ENCODE measurements around the gene XPR1. TPM values are rescaled to one million over a fixed set of nuclear protein-coding genes. Genes with fewer than 3 reads are reported as not detected.
"Not testable (repeated sequence)": the region's sequence is repeated elsewhere in the genome, so short reads cannot be mapped to it uniquely, and the experiment has no call there.

The XPR1 gene
- total RNA-seq, 2 donors from 2014 or later = 18.6 to 18.9 TPM

GRCh38 chr1:180640531-180640949 lies 8.7 kb downstream of the XPR1 start:
- DNase-seq = no peak
- Mint-ChIP-seq H3K36me3 (ENCODE audit: low read depth) (peaks cover 7% of the 10 kb centered on the region), H3K27ac (no peak overlapping the region), H3K4me3 (no peak overlapping the region), H3K27me3 (no peaks in the 10 kb centered on the region), H3K4me1 (peaks cover 22% of the 10 kb centered on the region)
- no peak for ATAC-seq
- no peaks in the 10 kb centered on the region for H3K9me3 ChIP-seq (ENCODE audit: control insufficient read depth, low read length, poor library complexity, severe bottlenecking)

- peaks cover 6% of the 10 kb centered on the region for H3K36me3 Mint-ChIP-seq (ENCODE audit: low read depth)
- no peak overlapping the region for H3K4me3 Mint-ChIP-seq
- H3K27ac Mint-ChIP-seq = no peak overlapping the region
- peaks cover 27% of the 10 kb centered on the region for H3K4me1 Mint-ChIP-seq
- ATAC-seq (no peak), DNase-seq (no peak)
- H3K27me3 Mint-ChIP-seq = no peaks in the 10 kb centered on the region
- no peaks in the 10 kb centered on the region for H3K9me3 ChIP-seq (ENCODE audit: control insufficient read depth, low read length, poor library complexity, severe bottlenecking)
These were observed 9.8 kb downstream of the XPR1 start for GRCh38 chr1:180641662-180642061.

GRCh38 chr1:180642781-180643180 lies 11.0 kb downstream of the XPR1 start:
- peaks cover 28% of the 10 kb centered on the region for H3K4me1 Mint-ChIP-seq
- H3K27ac Mint-ChIP-seq = no peak overlapping the region
- H3K9me3 ChIP-seq (ENCODE audit: control insufficient read depth, low read length, poor library complexity, severe bottlenecking) = no peaks in the 10 kb centered on the region
- H3K27me3 Mint-ChIP-seq = no peaks in the 10 kb centered on the region
- DNase-seq (no peak), ATAC-seq (no peak)
- H3K4me3 Mint-ChIP-seq = no peak overlapping the region
- peaks cover 6% of the 10 kb centered on the region for H3K36me3 Mint-ChIP-seq (ENCODE audit: low read depth)

DNA sequence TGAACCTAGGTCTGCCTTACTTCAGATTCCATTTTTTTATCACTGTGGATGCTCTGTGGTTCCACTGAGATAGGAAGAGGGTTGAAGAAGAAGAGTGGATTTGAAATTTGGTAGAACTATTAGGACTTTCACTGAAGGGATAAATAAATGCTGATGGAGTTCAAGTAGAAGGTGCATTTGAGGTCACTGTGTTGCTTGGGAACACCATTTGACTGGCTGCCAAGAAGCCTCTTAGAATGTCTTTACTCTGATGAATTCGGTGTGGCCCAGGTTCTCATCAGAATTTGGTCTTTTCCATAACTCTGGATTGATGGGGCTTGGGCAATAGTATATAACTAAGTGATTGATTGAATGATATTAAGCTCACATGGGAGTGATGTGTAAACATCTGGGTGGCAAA lies 11.9 kb downstream of the XPR1 start:
- ATAC-seq = no peak
- Mint-ChIP-seq H3K4me1 (peaks cover 28% of the 10 kb centered on the region), H3K36me3 (ENCODE audit: low read depth) (peaks cover 6% of the 10 kb centered on the region), H3K4me3 (no peak overlapping the region), H3K27me3 (no peaks in the 10 kb centered on the region), H3K27ac (no peak overlapping the region)
- DNase-seq = no peak
- no peaks in the 10 kb centered on the region for H3K9me3 ChIP-seq (ENCODE audit: control insufficient read depth, low read length, poor library complexity, severe bottlenecking)

- ATAC-seq (no peak), DNase-seq (no peak)
- no peaks in the 10 kb centered on the region for H3K9me3 ChIP-seq (ENCODE audit: control insufficient read depth, low read length, poor library complexity, severe bottlenecking)
- no peak overlapping the region for H3K27ac Mint-ChIP-seq
- peaks cover 6% of the 10 kb centered on the region for H3K36me3 Mint-ChIP-seq (ENCODE audit: low read depth)
- H3K27me3 Mint-ChIP-seq = no peaks in the 10 kb centered on the region
- H3K4me1 Mint-ChIP-seq = peaks cover 31% of the 10 kb centered on the region
- no peak overlapping the region for H3K4me3 Mint-ChIP-seq
These were observed 12.8 kb downstream of the XPR1 start for GRCh38 chr1:180644526-180645192.

DNA sequence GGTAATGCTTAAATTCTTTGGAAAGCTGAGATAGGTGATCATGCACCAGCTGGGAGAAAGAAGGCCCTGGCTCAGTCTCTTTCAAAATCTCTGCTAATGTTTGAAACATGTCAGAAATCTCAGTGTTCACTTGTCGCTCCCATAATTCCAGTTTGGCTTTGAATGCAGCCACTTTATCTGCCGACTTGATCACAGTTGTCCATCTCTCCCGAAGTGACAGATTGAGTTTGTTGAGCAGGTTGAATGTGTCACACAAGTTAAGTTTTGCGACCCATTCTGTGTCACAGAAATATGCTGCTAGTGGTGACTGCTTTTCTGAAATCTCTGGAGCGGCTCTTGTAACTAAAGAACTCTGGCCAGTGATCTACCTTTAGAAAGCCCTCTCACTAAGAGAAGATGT lies 13.4 kb downstream of the XPR1 start:
- not testable (repeated sequence) for ATAC-seq; H3K9me3 ChIP-seq (ENCODE audit: control insufficient read depth, low read length, poor library complexity, severe bottlenecking); H3K27me3 Mint-ChIP-seq; H3K27ac Mint-ChIP-seq; DNase-seq; H3K4me3 Mint-ChIP-seq; H3K36me3 Mint-ChIP-seq (ENCODE audit: low read depth)
- H3K4me1 Mint-ChIP-seq = peaks cover 32% of the 10 kb centered on the region

DNA sequence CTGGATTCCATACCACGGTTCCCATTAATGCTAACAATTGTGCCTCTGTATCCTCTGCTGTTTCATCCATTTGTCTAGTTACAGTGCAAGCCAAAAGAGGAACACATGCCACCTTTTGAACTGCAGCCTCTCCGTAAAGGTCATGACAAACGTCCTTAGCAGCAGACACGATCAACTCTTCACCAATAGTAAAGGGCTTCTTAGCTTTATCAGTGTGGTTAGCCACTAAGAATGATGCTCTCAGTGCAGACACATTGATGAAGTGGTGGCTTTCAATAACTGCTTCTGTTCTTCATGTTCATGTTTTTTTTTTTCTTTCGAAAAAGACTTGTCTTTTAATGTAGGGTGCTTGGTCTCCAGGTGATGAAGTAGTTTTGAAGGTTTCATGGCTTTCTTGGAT lies 14.3 kb downstream of the XPR1 start:
- no peak overlapping the region for H3K27ac Mint-ChIP-seq
- ATAC-seq = no peak
- H3K9me3 ChIP-seq (ENCODE audit: control insufficient read depth, low read length, poor library complexity, severe bottlenecking) = no peaks in the 10 kb centered on the region

GRCh38 chr1:180646547-180646946 lies 14.7 kb downstream of the XPR1 start:
- ATAC-seq = no peak
- H3K9me3 ChIP-seq (ENCODE audit: control insufficient read depth, low read length, poor library complexity, severe bottlenecking) = no peaks in the 10 kb centered on the region
- Mint-ChIP-seq H3K27me3 (no peaks in the 10 kb centered on the region), H3K27ac (no peak overlapping the region), H3K4me3 (peak overlapping the region; percentile 41), H3K36me3 (ENCODE audit: low read depth) (peaks cover 3% of the 10 kb centered on the region), H3K4me1 (peaks cover 29% of the 10 kb centered on the region)
- DNase-seq = no peak

More for the DNA sequence above, 14.3 kb downstream of the XPR1 start:
- no peak for DNase-seq
- H3K36me3 Mint-ChIP-seq (ENCODE audit: low read depth) = peaks cover 3% of the 10 kb centered on the region
- H3K4me1 Mint-ChIP-seq = peaks cover 29% of the 10 kb centered on the region
- H3K27me3 Mint-ChIP-seq = no peaks in the 10 kb centered on the region
- peak overlapping the region; percentile 41 for H3K4me3 Mint-ChIP-seq

DNA sequence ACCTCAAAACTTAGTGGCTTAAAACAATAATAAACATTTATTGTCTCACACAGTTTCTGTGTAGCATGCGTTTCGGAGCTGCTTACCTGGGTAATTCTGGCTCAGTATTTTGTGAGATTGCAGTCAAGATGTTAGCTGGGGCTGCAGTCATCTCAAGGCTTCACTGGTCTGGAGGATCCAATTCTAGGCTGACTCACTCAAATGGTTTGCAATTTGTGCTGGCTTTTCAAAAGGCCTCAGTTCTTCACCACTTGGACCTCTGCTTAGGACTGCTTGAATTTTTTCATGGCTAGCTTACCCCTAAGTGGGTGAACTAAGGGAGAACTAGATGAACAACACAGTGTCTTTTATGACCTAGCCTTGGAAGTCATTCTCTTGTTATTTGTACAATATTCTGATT lies 21.0 kb downstream of the XPR1 start:
- DNase-seq (no peak), ATAC-seq (no peak)
- no peak overlapping the region for H3K27ac Mint-ChIP-seq
- H3K27me3 Mint-ChIP-seq = no peaks in the 10 kb centered on the region
- peaks cover 2% of the 10 kb centered on the region for H3K9me3 ChIP-seq (ENCODE audit: control insufficient read depth, low read length, poor library complexity, severe bottlenecking)
- H3K4me3 Mint-ChIP-seq = no peak overlapping the region
- no peaks in the 10 kb centered on the region for H3K36me3 Mint-ChIP-seq (ENCODE audit: low read depth)
- peaks cover 8% of the 10 kb centered on the region for H3K4me1 Mint-ChIP-seq

DNA sequence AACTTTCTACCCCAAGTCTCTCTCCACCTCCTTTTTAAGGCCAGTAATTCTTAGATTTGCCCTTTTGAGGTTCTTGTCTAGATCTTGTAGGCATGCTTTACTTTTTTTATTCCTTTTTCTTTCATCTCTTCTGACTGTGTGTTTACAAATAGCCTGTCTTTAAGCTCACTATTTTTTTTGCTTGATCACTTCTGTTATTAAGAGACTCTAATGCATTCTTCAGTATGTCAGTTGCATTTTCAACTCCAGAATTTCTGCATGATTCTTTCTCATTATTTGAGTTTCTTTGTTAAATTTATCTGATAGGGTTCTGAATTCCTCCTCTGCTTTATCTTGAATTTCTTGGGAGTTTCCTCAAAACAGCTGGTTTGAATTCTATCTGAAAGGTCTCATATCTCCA lies 30.9 kb downstream of the XPR1 start:
- H3K4me3 Mint-ChIP-seq = no peak overlapping the region
- DNase-seq (no peak), ATAC-seq (no peak)
- peaks cover 8% of the 10 kb centered on the region for H3K36me3 Mint-ChIP-seq (ENCODE audit: low read depth)
- no peaks in the 10 kb centered on the region for H3K4me1 Mint-ChIP-seq
- no peaks in the 10 kb centered on the region for H3K27me3 Mint-ChIP-seq
- no peak overlapping the region for H3K27ac Mint-ChIP-seq
- peaks cover 12% of the 10 kb centered on the region for H3K9me3 ChIP-seq (ENCODE audit: control insufficient read depth, low read length, poor library complexity, severe bottlenecking)

DNA sequence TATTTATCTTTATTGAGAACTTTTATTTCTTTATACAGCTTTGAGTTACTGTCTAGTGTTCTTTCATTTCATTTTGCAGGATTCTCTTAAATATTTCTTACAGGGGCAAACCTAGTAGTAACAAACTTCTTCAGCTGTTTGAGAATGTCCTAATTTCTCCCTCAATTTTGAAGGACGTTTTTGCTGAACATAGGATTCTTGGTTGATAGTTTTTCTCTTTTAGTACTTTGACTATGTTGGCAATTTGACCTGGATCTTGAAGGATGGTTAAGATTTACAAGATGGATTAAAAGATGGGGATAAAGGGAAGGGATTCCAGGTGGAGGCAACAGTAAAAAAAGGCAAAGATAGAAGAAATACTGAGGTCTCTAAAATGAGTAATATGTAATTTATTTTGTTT lies 38.9 kb downstream of the XPR1 start:
- Mint-ChIP-seq H3K4me1 (no peaks in the 10 kb centered on the region), H3K36me3 (ENCODE audit: low read depth) (peaks cover 2% of the 10 kb centered on the region), H3K4me3 (no peak overlapping the region), H3K27me3 (no peaks in the 10 kb centered on the region), H3K27ac (no peak overlapping the region)
- DNase-seq (no peak), ATAC-seq (no peak)
- H3K9me3 ChIP-seq (ENCODE audit: control insufficient read depth, low read length, poor library complexity, severe bottlenecking) = peaks cover 10% of the 10 kb centered on the region

- Mint-ChIP-seq H3K27ac (no peak overlapping the region), H3K27me3 (no peaks in the 10 kb centered on the region), H3K4me3 (no peak overlapping the region), H3K36me3 (ENCODE audit: low read depth) (peaks cover 2% of the 10 kb centered on the region), H3K4me1 (peaks cover 2% of the 10 kb centered on the region)
- ATAC-seq (no peak), DNase-seq (no peak)
- H3K9me3 ChIP-seq (ENCODE audit: control insufficient read depth, low read length, poor library complexity, severe bottlenecking) = peaks cover 6% of the 10 kb centered on the region
These were observed 40.3 kb downstream of the XPR1 start for GRCh38 chr1:180672105-180672504.

GRCh38 chr1:180672505-180672904 lies 40.7 kb downstream of the XPR1 start:
- Mint-ChIP-seq H3K4me3 (no peak overlapping the region), H3K36me3 (ENCODE audit: low read depth) (peaks cover 2% of the 10 kb centered on the region), H3K27ac (no peak overlapping the region), H3K4me1 (peaks cover 2% of the 10 kb centered on the region), H3K27me3 (no peaks in the 10 kb centered on the region)
- DNase-seq = no peak
- peaks cover 6% of the 10 kb centered on the region for H3K9me3 ChIP-seq (ENCODE audit: control insufficient read depth, low read length, poor library complexity, severe bottlenecking)
- no peak for ATAC-seq

All from T-helper 17 cell (primary cell).